Fibroblast of skin of left quadriceps (primary cell): ENCODE results near the gene PDCD6IP.

ENCODE experiments used
- DNase-seq, 2 experiments: peaks; one replicate each; pipeline ENCODE4 v3.0.0-alpha.2; 2013; ENCODE audit warnings: low read depth in 2 of 2

PDCD6IP gene

DNA sequence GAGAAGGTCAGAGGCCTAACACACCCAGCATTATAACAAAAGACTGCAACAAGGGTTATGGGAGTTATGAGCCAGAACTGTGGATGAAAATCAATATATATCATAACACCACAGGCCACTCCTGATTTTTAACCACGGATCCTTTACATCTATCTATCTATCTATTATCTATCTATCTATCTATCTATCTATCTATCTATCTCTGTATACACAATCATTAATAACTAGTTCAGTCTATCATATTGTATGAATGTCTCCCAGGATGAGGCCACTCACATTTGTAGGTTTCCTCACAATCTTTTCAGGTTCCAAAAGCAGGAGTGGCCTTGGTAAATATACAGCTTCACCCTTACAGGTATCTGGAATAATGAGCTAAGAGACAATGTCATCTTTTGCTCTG lies 94.2 kb downstream of the PDCD6IP start:
- no peak for DNase-seq

- no peak for DNase-seq
Measured at GRCh38 chr3:33895658-33896057, 97.2 kb downstream of the PDCD6IP start.

DNA sequence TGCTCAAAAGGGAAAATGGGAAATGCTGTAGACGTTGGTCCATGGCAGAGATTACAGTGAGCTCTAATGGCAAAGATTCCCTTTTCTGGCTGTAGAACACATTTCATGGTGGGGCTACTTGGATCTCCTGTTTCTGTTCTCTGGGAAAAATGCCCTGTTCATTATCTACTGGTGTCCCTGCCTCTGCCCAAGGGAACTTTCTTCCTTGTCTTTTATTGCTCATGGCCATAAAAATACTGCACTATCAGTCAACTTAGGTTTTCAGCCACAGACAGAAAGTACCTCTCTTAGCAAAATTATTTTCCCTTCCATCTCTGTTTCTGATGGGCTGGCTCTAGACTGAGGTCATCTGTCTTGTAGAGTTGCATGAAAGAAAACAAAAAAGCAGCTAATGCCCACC lies 98.9 kb downstream of the PDCD6IP start:
- no peak for DNase-seq

- DNase-seq: no peak
Measured at GRCh38 chr3:33898901-33899300, 100.5 kb downstream of the PDCD6IP start.

DNA sequence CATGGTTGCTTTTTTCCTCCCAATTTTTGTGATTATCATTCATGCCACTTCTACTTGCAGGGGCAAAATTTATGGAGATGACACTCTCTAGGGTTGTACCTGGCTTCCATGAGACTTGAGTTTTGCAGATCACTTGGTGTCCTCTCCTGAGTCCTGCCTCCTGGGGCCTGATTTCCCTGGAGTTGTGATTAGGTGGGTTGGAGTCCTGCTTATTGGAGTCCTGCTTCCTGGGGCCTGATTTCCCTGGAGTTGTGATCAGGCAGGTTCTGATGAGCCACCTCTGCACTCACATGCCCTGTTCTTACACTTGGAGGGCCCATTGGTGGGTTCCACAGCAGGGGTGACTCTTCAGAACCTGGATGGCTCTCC lies 102.0 kb downstream of the PDCD6IP start:
- no peak for DNase-seq

GRCh38 chr3:33900809-33901505 lies 102.5 kb downstream of the PDCD6IP start:
- DNase-seq: no peak

DNA sequence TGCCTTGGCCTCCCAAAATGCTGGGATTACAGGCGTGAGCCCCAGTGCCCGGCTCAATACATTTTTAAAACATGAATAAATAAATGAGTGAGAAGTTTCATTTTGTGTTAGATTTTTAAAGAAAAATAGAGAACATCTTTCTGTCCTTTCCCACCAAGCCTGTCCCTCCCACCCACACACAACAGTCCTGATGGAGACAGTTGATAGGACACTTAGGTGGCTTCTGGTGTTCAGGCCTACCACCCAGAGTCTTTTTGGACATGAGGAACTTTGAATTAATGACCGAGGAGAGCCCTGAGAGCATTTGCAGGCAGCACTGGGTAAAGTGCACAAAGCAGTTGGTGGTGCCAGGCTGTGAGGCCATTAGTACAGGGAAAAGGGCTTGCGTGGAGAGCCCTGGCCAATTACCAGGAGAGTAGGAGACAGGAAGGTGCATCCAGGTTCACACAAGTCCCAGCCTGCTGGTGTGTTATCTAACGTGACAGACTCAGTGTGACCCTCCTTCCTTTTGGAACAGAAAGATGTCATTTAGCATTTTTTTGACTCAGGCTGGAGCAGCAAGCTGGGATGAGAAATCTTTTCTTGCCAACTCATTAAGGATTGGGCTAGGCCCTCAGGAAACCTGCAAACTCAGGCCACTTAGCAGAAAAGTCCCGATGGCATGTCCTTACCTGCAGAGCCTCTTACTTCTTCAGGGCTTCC lies 103.6 kb downstream of the PDCD6IP start:
- DNase-seq: no peak

GRCh38 chr3:33904730-33905129 lies 106.3 kb downstream of the PDCD6IP start:
- DNase-seq: no peak

GRCh38 chr3:33908250-33908851 lies 109.9 kb downstream of the PDCD6IP start:
- no peak for DNase-seq

DNA sequence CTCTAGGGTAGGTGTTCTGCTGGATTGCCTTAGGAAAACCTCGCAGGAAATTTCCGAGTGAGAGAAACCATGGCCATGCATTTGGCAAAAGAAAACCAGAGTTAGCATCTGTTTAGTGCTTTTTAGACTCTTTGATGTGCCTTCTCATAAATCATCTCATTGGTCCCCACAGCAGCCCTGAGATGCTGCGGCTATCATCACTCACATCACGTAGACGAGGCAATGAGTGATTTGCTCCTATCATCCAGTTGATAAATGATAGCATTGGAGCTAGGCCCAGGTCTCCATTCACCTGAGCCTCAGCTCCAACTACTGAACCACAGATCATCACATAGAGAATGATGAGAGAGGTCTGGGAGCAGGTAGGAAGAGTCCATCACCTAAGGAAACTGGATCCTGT lies 111.1 kb downstream of the PDCD6IP start:
- no peak for DNase-seq

DNA sequence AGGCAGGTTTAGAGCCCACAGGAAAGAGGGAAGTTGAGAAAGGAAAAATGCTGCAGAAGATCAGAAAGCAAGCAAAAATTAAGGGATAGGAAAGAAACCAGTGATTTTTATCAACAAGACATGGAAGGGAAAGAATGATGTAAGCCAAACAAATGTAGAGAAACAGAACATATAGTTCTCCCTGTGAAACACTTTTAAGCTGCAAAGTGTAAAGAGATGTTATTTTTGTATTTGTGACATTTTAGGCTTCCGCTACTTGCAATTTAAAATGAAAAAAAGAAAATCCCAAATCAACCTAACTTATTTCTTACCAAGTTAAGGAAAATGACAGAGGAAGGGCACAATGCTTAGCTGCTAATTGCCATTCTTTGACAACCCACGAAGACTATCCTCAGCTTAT lies 111.6 kb downstream of the PDCD6IP start:
- DNase-seq: no peak

GRCh38 chr3:33911525-33912322 lies 113.3 kb downstream of the PDCD6IP start:
- DNase-seq: peak; percentile 38 to 54

DNA sequence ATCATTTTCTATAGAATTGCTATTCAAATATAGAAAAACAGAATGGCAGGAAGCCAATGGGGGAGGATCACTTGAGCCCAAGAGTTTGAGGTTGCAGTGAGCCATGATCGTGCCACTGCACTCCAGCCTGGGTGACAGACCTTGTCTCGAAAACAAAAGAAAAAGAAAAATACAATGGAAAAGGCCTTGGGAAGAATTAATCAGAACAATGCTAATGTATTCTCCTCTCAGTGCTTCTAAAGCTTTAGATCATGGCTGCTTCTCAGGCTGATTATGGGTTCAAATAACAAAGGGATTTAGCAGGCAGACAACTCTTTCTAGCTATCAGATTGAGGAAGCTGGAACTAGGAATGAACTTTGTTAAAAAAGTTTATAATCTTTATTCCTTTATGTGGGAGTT lies 115.8 kb downstream of the PDCD6IP start:
- DNase-seq: no peak

GRCh38 chr3:33914731-33915379 lies 116.4 kb downstream of the PDCD6IP start:
- no peak for DNase-seq

GRCh38 chr3:33915796-33916546 lies 117.5 kb downstream of the PDCD6IP start:
- DNase-seq: no peak

DNA sequence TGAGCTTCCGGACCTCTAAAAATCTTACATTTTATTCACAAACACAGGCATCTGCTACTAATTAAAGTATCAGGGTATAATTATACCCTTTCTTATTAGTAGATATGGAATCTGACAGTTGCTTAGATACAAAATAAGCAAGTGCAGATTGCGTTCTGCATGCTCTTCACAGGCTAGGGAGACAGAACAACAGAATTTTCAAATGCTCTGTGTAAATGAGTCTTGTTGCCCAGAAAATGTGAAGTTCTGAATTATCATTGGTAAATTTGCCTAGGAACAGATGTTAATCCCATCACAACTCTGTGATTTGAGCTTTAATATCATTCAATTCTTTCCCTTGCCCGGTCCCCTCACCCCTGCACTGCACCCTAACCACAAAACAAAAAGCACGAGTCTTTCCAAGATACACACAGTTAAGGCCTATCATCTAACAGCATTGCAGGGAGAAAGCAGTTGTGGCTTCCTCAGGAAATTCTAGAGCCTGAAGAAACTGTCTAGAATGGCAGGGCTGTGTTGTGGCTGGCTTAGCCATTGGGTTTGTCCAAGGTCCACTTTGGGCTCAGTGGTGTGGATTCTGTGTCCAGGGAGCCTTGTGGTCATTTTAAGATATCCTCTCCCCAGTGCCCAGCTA lies 119.8 kb downstream of the PDCD6IP start:
- no peak for DNase-seq
